Midbrain (tissue), 1 donor: ENCODE data around the gene HMX3.
"Not testable (repeated sequence)": the region's sequence is repeated elsewhere in the genome, so short reads cannot be mapped to it uniquely, and the experiment has no call there.

Experiments
- DNase-seq: peaks from one replicate; lab custom pipeline; 2025; lab: John Stamatoyannopoulos, UW

HMX3 gene

GRCh38 chr10:123171616-123172015 is 35.8 kb downstream of the HMX3 start:
- DNase-seq = not testable (repeated sequence)

- no peak for DNase-seq
These were observed 39.9 kb downstream of the HMX3 start for GRCh38 chr10:123175389-123176387.

DNA sequence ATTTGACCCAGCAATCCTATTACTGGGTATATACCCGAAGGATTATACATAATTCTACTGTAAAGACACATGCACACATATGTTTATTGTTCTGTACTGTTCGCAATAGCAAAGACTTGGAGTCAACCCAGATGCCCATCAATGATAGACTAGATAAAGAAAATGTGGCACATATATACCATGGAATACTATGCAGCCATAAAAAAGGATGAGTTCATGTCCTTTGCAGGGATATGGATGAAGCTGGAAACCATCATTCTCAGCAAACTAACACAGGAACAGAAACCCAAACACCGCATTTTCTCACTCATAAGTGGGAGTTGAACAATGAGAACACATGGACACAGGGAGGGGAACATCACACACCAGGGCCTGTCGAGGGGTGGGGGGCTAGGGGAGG is 42.6 kb downstream of the HMX3 start:
- DNase-seq = not testable (repeated sequence)

DNA sequence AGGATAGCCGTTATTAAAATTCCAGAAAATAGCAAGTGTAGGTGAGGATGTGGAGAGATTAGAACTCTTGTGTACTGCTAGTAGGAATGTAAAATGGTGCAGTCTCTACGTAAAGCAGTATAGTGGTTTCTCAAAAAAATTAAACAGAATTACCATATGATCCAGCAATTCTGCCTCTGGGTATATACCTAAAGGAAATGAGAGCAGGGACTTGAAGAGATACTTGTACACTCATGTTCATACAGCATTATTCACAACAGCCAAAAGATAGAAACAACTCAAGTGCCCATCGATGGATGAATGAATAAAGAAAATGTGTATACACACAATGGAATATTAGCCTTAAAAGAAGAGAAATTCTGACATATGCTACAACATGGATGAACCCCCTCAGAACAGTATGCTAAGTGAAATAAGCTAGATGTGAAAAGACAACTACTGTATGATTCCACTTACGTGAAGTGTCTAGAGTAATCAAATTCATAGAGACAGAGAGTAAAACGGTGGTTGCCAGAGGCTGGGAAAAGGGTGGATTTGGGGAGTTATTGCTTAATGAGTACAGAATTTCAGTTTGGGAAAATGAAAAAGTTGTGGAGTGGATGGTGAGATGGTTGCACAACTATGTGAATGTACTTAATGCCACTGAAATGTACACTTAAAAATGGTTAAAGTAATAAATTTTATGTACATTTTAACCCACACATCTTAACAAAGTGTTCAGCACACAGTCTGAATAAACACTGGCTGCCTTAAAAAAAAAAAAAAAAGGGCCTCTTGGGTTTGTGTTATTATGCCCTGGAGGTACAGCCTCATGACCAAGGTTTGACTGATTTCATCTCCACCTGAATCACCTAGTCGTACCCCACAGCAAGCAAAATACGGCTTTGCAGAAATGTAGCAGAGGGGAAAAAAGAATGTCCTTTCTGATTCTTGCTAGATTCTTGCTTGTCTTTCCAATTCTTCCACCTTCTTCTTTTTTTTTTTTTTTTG is 44.6 kb downstream of the HMX3 start:
- no peak for DNase-seq

GRCh38 chr10:123183724-123184123 is 48.0 kb downstream of the HMX3 start:
- no peak for DNase-seq

DNA sequence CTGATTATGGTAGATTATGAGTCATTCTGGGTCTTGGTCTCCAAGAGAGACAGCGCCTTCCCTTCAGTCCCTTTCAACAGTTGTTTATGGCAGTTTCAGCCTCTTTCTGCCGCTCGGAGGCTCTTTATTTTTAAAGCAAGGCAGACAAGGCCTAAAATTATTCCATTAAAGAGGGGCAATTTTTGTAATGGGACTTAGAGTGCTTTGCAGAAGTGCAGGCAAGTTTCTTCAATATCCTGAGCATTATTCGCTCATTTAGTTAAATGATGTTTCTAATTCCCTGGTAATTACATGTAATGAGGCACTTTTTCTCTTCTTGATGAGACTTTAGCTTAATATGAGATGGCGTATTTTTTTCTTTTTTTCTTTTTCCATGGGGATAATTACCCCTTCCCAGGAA is 52.0 kb downstream of the HMX3 start:
- no peak for DNase-seq
